Esophagus squamous epithelium (tissue), 5 donors: ENCODE results near the gene CAMK1D. TPM values are rescaled to one million over a fixed set of nuclear protein-coding genes. Genes with fewer than 3 reads are reported as not detected.
"Not testable (repeated sequence)": the region's sequence is repeated elsewhere in the genome, so short reads cannot be mapped to it uniquely, and the experiment has no call there.

Experiments
- DNase-seq: peaks from one replicate; lab custom pipeline; 2025; lab: John Stamatoyannopoulos, UW
- H3K27ac ChIP-seq, 4 donors: fragments of 200-600 bp; sonication (generic); one replicate each; pipeline ENCODE4 v1.5.1; 2016 to 2019; ENCODE audit warnings: mild to moderate bottlenecking in 1 of 4
- H3K27me3 ChIP-seq, 4 donors: fragments of 200-600 bp; sonication (generic); 1 replicate in 3 of 4; 2 replicates in 1 of 4; pipeline versions ENCODE4 v1.5.1 to v1.6.0; 2017 to 2021; ENCODE audit warnings: antibody characterized with exemption in 1 of 4
- H3K36me3 ChIP-seq, 3 donors: fragments of 200-600 bp; sonication (generic); one replicate each; pipeline ENCODE4 v1.5.1; 2016 to 2019
- H3K4me1 ChIP-seq, 3 donors: fragments of 200-600 bp; sonication (generic); one replicate each; pipeline ENCODE4 v1.5.1; 2017 to 2019
- H3K4me3 ChIP-seq, 4 donors: fragments of 200-600 bp; sonication (generic); 1 replicate in 3 of 4; 2 replicates in 1 of 4; pipeline ENCODE4 v1.5.1; 2016 to 2019; ENCODE audit warnings: mild to moderate bottlenecking in 2 of 4, moderate library complexity in 1 of 4
- H3K9me3 ChIP-seq, 3 donors: fragments of 200-600 bp; sonication (generic); one replicate each; pipeline ENCODE4 v1.5.1; 2016 to 2019
- POLR2A ChIP-seq, 4 donors: fragments of 450-650 bp; IDR thresholded peaks; one replicate each; pipeline ENCODE4 v1.6.1; 2017; ENCODE audit warnings: antibody characterized with exemption in 4 of 4, mild to moderate bottlenecking in 4 of 4, moderate library complexity in 3 of 4
- WGBS, 2 donors: methylation state at CpG; one replicate each; pipeline ENCODE4 v1.1.5; 2018; 5-methylcytosine and 5-hydroxymethylcytosine counted together
- intact Hi-C: fragments of 100-400 bp; cut with DNase I; formaldehyde crosslinking; loops from one replicate; pipeline ENCODE4 v1.15.0; 2022
- total RNA-seq, 4 donors: library from RNA; depleted of rRNA; stranded (reverse); fragments of >200 nt; gene quantifications; one replicate each; pipeline ENCODE4 v1.1.0, GENCODE V29; 2016
- TF ChIP-seq, protein P1 (sequence below), 6 experiments: fragments of 450-650 bp in 4 of 6; fragments of 200-600 bp in 2 of 6; sonication (generic) in 2 of 6; IDR thresholded peaks; one replicate each; pipeline ENCODE4 v1.5.1; 2016 to 2019; ENCODE audit warnings: antibody characterized with exemption in 6 of 6, mild to moderate bottlenecking in 4 of 6, moderate library complexity in 4 of 6
- donor health status: DM: yes; HTN: yes; CAD: no.

Gene CAMK1D
- total RNA-seq, 4 donors from 2014 or later, result 3.8 to 11.8 (median 9.9) TPM

- TF ChIP-seq, protein P1, sequence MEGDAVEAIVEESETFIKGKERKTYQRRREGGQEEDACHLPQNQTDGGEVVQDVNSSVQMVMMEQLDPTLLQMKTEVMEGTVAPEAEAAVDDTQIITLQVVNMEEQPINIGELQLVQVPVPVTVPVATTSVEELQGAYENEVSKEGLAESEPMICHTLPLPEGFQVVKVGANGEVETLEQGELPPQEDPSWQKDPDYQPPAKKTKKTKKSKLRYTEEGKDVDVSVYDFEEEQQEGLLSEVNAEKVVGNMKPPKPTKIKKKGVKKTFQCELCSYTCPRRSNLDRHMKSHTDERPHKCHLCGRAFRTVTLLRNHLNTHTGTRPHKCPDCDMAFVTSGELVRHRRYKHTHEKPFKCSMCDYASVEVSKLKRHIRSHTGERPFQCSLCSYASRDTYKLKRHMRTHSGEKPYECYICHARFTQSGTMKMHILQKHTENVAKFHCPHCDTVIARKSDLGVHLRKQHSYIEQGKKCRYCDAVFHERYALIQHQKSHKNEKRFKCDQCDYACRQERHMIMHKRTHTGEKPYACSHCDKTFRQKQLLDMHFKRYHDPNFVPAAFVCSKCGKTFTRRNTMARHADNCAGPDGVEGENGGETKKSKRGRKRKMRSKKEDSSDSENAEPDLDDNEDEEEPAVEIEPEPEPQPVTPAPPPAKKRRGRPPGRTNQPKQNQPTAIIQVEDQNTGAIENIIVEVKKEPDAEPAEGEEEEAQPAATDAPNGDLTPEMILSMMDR (IDR thresholded peaks at IDR 0.05), result no peak
- TF ChIP-seq POLR2A (IDR thresholded peaks at IDR 0.05), result no peak
- H3K4me3 ChIP-seq, result no peak overlapping the region
- no peaks in the 10 kb centered on the region for H3K4me1 ChIP-seq
- no peaks in the 10 kb centered on the region for H3K9me3 ChIP-seq
- no peaks in the 10 kb centered on the region for H3K27me3 ChIP-seq
- intact Hi-C loops, result no loop called here
- DNase-seq, result no peak
- WGBS, 2 donors, result 81 to 89% methylated on average over 9 to 12 of the region's 12 CpGs
- no peak overlapping the region for H3K27ac ChIP-seq
- no peaks in the 10 kb centered on the region for H3K36me3 ChIP-seq
Measured at GRCh38 chr10:12806228-12807095, 457.1 kb downstream of the CAMK1D start.

DNA sequence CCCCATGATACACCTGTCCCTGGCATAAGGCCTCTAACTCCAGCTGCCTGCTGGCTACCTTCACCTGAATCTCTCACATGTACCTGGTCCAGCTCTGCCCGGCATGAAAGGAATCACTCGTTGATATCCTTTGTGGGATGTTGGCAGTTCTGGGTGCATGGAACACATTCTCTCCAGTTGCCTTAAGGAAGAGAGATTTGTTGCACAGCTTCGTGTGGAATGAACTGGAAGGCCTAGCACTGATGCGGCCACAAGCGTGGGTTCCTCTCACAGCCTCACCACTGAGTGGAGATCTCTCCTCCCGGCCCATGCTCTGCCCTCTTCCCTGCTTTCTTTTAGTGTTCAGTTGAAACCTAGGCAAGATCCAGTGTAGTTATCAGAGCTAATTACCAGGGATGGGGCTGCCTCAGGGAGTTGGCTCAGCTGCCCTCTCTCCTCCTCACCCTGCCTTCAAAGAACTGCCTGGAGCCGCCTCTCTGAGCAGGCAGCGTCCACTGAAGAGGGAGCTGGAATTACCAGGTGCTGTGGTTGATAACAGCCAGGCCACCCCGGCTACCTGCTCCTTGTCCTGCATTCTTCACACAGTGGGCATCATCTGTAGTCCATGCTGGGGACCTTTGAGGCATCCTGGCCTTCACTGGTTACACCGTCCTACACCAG is 457.9 kb downstream of the CAMK1D start:
- 73 to 82% methylated on average over 7 to 10 of the region's 10 CpGs for WGBS, 2 donors
- no peaks in the 10 kb centered on the region for H3K4me1 ChIP-seq
- H3K36me3 ChIP-seq, result no peaks in the 10 kb centered on the region
- H3K4me3 ChIP-seq, result no peak overlapping the region
- no peak overlapping the region for H3K27ac ChIP-seq
- intact Hi-C loops, result no loop called here
- TF ChIP-seq, protein P1 (IDR thresholded peaks at IDR 0.05), result no peak
- TF ChIP-seq POLR2A (IDR thresholded peaks at IDR 0.05), result no peak
- no peak for DNase-seq
- no peaks in the 10 kb centered on the region for H3K9me3 ChIP-seq
- H3K27me3 ChIP-seq, result no peaks in the 10 kb centered on the region

- H3K27me3 ChIP-seq, result no peaks in the 10 kb centered on the region
Measured at GRCh38 chr10:12808014-12808613, 458.8 kb downstream of the CAMK1D start.

DNA sequence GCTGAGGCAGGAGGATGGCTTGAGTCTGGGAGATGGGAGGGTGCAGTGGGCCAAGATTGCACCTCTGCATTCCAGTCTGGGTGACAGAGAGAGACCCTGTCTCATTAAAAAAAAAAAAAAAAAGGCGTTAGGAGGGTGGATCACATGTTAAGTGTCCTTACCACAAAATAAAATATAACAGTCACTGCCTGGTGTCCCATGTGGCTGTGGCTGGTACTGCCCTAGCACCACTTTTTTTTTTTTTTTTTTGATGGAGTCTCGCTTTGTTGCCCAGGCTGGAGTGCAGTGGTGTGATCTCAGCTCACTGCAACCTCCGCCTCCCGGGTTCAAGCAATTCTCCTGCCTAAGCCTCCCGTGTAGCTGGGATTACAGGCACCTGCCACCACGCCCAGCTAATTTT is 460.7 kb downstream of the CAMK1D start:
- H3K4me3 ChIP-seq, H3K4me1 ChIP-seq, DNase-seq, H3K27me3 ChIP-seq, H3K27ac ChIP-seq, intact Hi-C loops: not testable (repeated sequence)
- Histone ChIP-seq H3K9me3 (peaks cover 0 to 10% (median 0%) of the 10 kb centered on the region in 3 donors), H3K36me3 (peaks cover 0 to 14% (median 7%) of the 10 kb centered on the region in 3 donors)
- 90 to 93% methylated on average over 6 of the region's 6 CpGs for WGBS, 2 donors
- TF ChIP-seq, protein P1 (IDR thresholded peaks at IDR 0.05), result peak in 1 of 6 experiments; percentile 13

More at GRCh38 chr10:12808014-12808613, 458.8 kb downstream of the CAMK1D start:
- Histone ChIP-seq H3K4me3 (no peak overlapping the region), H3K9me3 (no peaks in the 10 kb centered on the region), H3K36me3 (no peaks in the 10 kb centered on the region), H3K4me1 (no peaks in the 10 kb centered on the region), H3K27ac (no peak overlapping the region)
- intact Hi-C loops, result no loop called here
- no peak for DNase-seq
- 93 to 96% methylated on average over 11 of the region's 11 CpGs for WGBS, 2 donors
- TF ChIP-seq, protein P1 (IDR thresholded peaks at IDR 0.05), result no peak
- no peak for TF ChIP-seq POLR2A (IDR thresholded peaks at IDR 0.05)
